Natural killer cell (primary cell): Measurements from ENCODE around the gene FAR1. TPM values are rescaled to one million over a fixed set of nuclear protein-coding genes. Genes with fewer than 3 reads are reported as not detected.
"Not testable (repeated sequence)": the region's sequence is repeated elsewhere in the genome, so short reads cannot be mapped to it uniquely, and the experiment has no call there.

Experiments used
- ATAC-seq, 3 donors: fragments of 150-1000 bp in 2 of 3; fragments of 200-7000 bp in 1 of 3; cut with Tn5 transposase; 1 replicate in 1 of 3; 2 replicates in 2 of 3; pipeline ENCODE4 v1.10.0; 2021; ENCODE audit warnings: mild to moderate bottlenecking in 2 of 3, moderate library complexity in 2 of 3
- DNase-seq, 2 donors: peaks; one replicate each; pipeline versions ENCODE4 v3.0.0 to v3.0.0-alpha.2; 2013 to 2021; ENCODE audit warnings: mixed read lengths in 1 of 2
- H3K27ac ChIP-seq: one replicate; pipeline ENCODE4 v1.5.1; 2013; ENCODE audit warnings: mild to moderate bottlenecking, low read length
- H3K27me3 ChIP-seq: one replicate; pipeline ENCODE4 v1.6.1; 2013; ENCODE audit warnings: low read length; ENCODE audit not compliant: control insufficient read depth, insufficient read depth
- H3K36me3 ChIP-seq: one replicate; pipeline ENCODE4 v1.6.1; 2013; ENCODE audit warnings: low read length; ENCODE audit not compliant: control insufficient read depth, insufficient read depth
- H3K4me1 ChIP-seq: one replicate; pipeline ENCODE4 v1.6.1; 2013; ENCODE audit warnings: low read length; ENCODE audit not compliant: control insufficient read depth, insufficient read depth
- H3K4me3 ChIP-seq: one replicate; pipeline ENCODE4 v1.5.1; 2013; ENCODE audit warnings: low read length
- H3K9me3 ChIP-seq: one replicate; pipeline ENCODE4 v1.6.1; 2013; ENCODE audit warnings: low read length; ENCODE audit not compliant: control insufficient read depth, insufficient read depth
- H3K27ac Mint-ChIP-seq, 2 donors: one replicate each; pipeline ENCODE4 v1.8.0; 2022; ENCODE audit warnings: mild to moderate bottlenecking in 2 of 2, mixed read lengths in 2 of 2, moderate library complexity in 1 of 2
- H3K27me3 Mint-ChIP-seq, 2 donors: one replicate each; pipeline ENCODE4 v1.8.0; 2022; ENCODE audit warnings: low read depth in 2 of 2, mixed read lengths in 2 of 2
- H3K36me3 Mint-ChIP-seq: one replicate; pipeline ENCODE4 v1.8.0; 2022; ENCODE audit warnings: mixed read lengths
- H3K4me1 Mint-ChIP-seq, 2 donors: one replicate each; pipeline ENCODE4 v1.8.0; 2022; ENCODE audit warnings: mixed read lengths in 2 of 2
- H3K4me3 Mint-ChIP-seq: one replicate; pipeline ENCODE4 v1.8.0; 2022; ENCODE audit warnings: mild to moderate bottlenecking, moderate library complexity, mixed read lengths
- H3K9me3 Mint-ChIP-seq, 2 donors: one replicate each; pipeline ENCODE4 v1.8.0; 2022; ENCODE audit warnings: mixed read lengths in 2 of 2
- CTCF ChIP-seq: fragments of 200-600 bp; IDR thresholded peaks from one replicate; pipeline ENCODE4 v1.8.0; 2022; ENCODE audit warnings: antibody characterized with exemption
- WGBS: methylation state at CpG from one replicate; pipeline ENCODE4 v1.1.7; 2013; ENCODE audit warnings: missing lambda C conversion rate; ENCODE audit not compliant: insufficient coverage; 5-methylcytosine and 5-hydroxymethylcytosine counted together
- intact Hi-C: fragments of 100-400 bp; cut with micrococcal nuclease; formaldehyde crosslinking; loops from one replicate; pipeline ENCODE4 v1.14.2; 2022
- total RNA-seq, 4 donors: library from RNA; stranded (reverse); fragments of 120-200 nt in 1 of 4; gene quantifications; one replicate each; pipeline versions ENCODE4 v1.2.3 to v1.2.4, GENCODE V29; 2013 to 2022

Gene FAR1
- total RNA-seq, 3 donors from 2014 or later (not counting 1 experiment from before 2014, with no cell fraction given), result 59.5 to 74.7 (median 74.6) TPM

- DNase-seq, result no peak
- no peaks in the 10 kb centered on the region for H3K9me3 Mint-ChIP-seq
- peaks cover 46% of the 10 kb centered on the region for H3K36me3 ChIP-seq
- no peak overlapping the region for H3K27ac Mint-ChIP-seq
- H3K27ac ChIP-seq, result no peak overlapping the region
- H3K4me3 Mint-ChIP-seq, result no peak overlapping the region
- H3K9me3 ChIP-seq, result no peaks in the 10 kb centered on the region
- peaks cover 8 to 17% of the 10 kb centered on the region in 2 donors for H3K4me1 Mint-ChIP-seq
- ATAC-seq, result no peak
- no peak for TF ChIP-seq CTCF
- no peaks in the 10 kb centered on the region for H3K27me3 Mint-ChIP-seq
- H3K36me3 Mint-ChIP-seq, result peaks cover 34% of the 10 kb centered on the region
- H3K4me3 ChIP-seq, result no peak overlapping the region
- no peaks in the 10 kb centered on the region for H3K4me1 ChIP-seq
- intact Hi-C loops, result no loop called here
- no peaks in the 10 kb centered on the region for H3K27me3 ChIP-seq
Measured at GRCh38 chr11:13728076-13728475, 59.6 kb downstream of the FAR1 start.

GRCh38 chr11:13734530-13734929 lies 66.1 kb downstream of the FAR1 start:
- DNase-seq, result no peak
- TF ChIP-seq CTCF, result no peak
- Histone ChIP-seq H3K27ac (no peak overlapping the region), H3K27me3 (no peaks in the 10 kb centered on the region), H3K4me3 (no peak overlapping the region), H3K4me1 (no peaks in the 10 kb centered on the region), H3K36me3 (peaks cover 4% of the 10 kb centered on the region), H3K9me3 (no peaks in the 10 kb centered on the region)
- Mint-ChIP-seq H3K9me3 (no peaks in the 10 kb centered on the region), H3K27me3 (no peaks in the 10 kb centered on the region), H3K27ac (no peak overlapping the region), H3K4me3 (no peak overlapping the region), H3K36me3 (peaks cover under 1% of the 10 kb centered on the region), H3K4me1 (peaks cover 11 to 14% of the 10 kb centered on the region in 2 donors)
- ATAC-seq, result no peak
- WGBS, result 95% methylated on average over 3 of the region's 3 CpGs
- intact Hi-C loops, result no loop called here

- no peaks in the 10 kb centered on the region for H3K36me3 Mint-ChIP-seq
Measured at GRCh38 chr11:13745165-13745564, 76.7 kb downstream of the FAR1 start.

GRCh38 chr11:13753316-13753715 lies 84.8 kb downstream of the FAR1 start:
- H3K36me3 ChIP-seq, H3K4me3 Mint-ChIP-seq, DNase-seq, H3K4me1 Mint-ChIP-seq, H3K27ac ChIP-seq, H3K27me3 ChIP-seq, H3K9me3 Mint-ChIP-seq, intact Hi-C loops, ATAC-seq, H3K9me3 ChIP-seq, H3K4me1 ChIP-seq, H3K4me3 ChIP-seq, H3K36me3 Mint-ChIP-seq, H3K27ac Mint-ChIP-seq: not testable (repeated sequence)
- 52% methylated on average over 4 of the region's 5 CpGs for WGBS
- peaks cover 15 to 24% of the 10 kb centered on the region in 2 donors for H3K27me3 Mint-ChIP-seq

More at GRCh38 chr11:13745165-13745564, 76.7 kb downstream of the FAR1 start:
- no peaks in the 10 kb centered on the region for H3K36me3 ChIP-seq
- H3K27me3 ChIP-seq, result no peaks in the 10 kb centered on the region
- H3K27ac ChIP-seq, result no peak overlapping the region
- Mint-ChIP-seq H3K27me3 (peaks cover 0 to 24% of the 10 kb centered on the region in 2 donors), H3K4me1 (no peaks in the 10 kb centered on the region), H3K27ac (no peak overlapping the region), H3K9me3 (no peaks in the 10 kb centered on the region), H3K4me3 (no peak overlapping the region)
- H3K4me3 ChIP-seq, result no peak overlapping the region
- no peak for DNase-seq
- intact Hi-C loops, result no loop called here
- ATAC-seq, result no peak
- TF ChIP-seq CTCF, result no peak
- 14% methylated on average over 1 of the region's 2 CpGs for WGBS
- H3K9me3 ChIP-seq, result no peaks in the 10 kb centered on the region
- no peaks in the 10 kb centered on the region for H3K4me1 ChIP-seq
